Activated CD4-positive, alpha-beta T cell treated with anti-CD3 and anti-CD28 coated beads, Interleukin-2, amount 50 U/mL, for 1 hour (primary cell): ENCODE results near the gene EYS.
"Not testable (repeated sequence)": the region's sequence is repeated elsewhere in the genome, so short reads cannot be mapped to it uniquely, and the experiment has no call there.

Experiments used
- DNase-seq: peaks from one replicate; pipeline ENCODE4 v3.0.0-alpha.2; 2020

Gene EYS

GRCh38 chr6:64527899-64528298, 1179.1 kb downstream of the EYS start:
- no peak for DNase-seq

GRCh38 chr6:64522859-64523258, 1184.2 kb downstream of the EYS start:
- no peak for DNase-seq

- DNase-seq, result no peak
These were observed 1187.0 kb downstream of the EYS start for GRCh38 chr6:64520050-64520449.

GRCh38 chr6:64516393-64516792, 1190.6 kb downstream of the EYS start:
- DNase-seq, result no peak

GRCh38 chr6:64507661-64508060, 1199.4 kb downstream of the EYS start:
- no peak for DNase-seq

GRCh38 chr6:64505312-64505711, 1201.7 kb downstream of the EYS start:
- DNase-seq, result no peak

- no peak for DNase-seq
These were observed 1202.5 kb downstream of the EYS start for GRCh38 chr6:64504503-64504902.

GRCh38 chr6:64502801-64503200, 1204.2 kb downstream of the EYS start:
- no peak for DNase-seq

GRCh38 chr6:64497634-64498033, 1209.4 kb downstream of the EYS start:
- DNase-seq, result no peak

GRCh38 chr6:64489763-64490162, 1217.3 kb downstream of the EYS start:
- DNase-seq, result no peak

- DNase-seq, result no peak
These were observed 1220.3 kb downstream of the EYS start for GRCh38 chr6:64486578-64487351.

- DNase-seq, result no peak
These were observed 1223.0 kb downstream of the EYS start for GRCh38 chr6:64483956-64484499.

GRCh38 chr6:64482631-64483030, 1224.4 kb downstream of the EYS start:
- no peak for DNase-seq

GRCh38 chr6:64479134-64479533, 1227.9 kb downstream of the EYS start:
- DNase-seq, result no peak

- DNase-seq, result no peak
These were observed 1229.6 kb downstream of the EYS start for GRCh38 chr6:64477391-64477790.

- no peak for DNase-seq
These were observed 1230.1 kb downstream of the EYS start for GRCh38 chr6:64476935-64477334.

GRCh38 chr6:64469405-64469804, 1237.6 kb downstream of the EYS start:
- not testable (repeated sequence) for DNase-seq

GRCh38 chr6:64467656-64468055, 1239.4 kb downstream of the EYS start:
- DNase-seq, result no peak

GRCh38 chr6:64459411-64459944, 1247.5 kb downstream of the EYS start:
- DNase-seq, result no peak

GRCh38 chr6:64448101-64448500, 1258.9 kb downstream of the EYS start:
- not testable (repeated sequence) for DNase-seq

GRCh38 chr6:64445038-64445437, 1262.0 kb downstream of the EYS start:
- DNase-seq, result no peak

GRCh38 chr6:64439274-64439673, 1267.8 kb downstream of the EYS start:
- no peak for DNase-seq

GRCh38 chr6:64437996-64438395, 1269.0 kb downstream of the EYS start:
- DNase-seq, result no peak

- DNase-seq, result no peak
These were observed 1277.1 kb downstream of the EYS start for GRCh38 chr6:64429926-64430325.

GRCh38 chr6:64428186-64428585, 1278.8 kb downstream of the EYS start:
- no peak for DNase-seq
